Astrocyte (in vitro differentiated cells and primary cell): Measurements from ENCODE around the gene MLIP. TPM values are rescaled to one million over a fixed set of nuclear protein-coding genes. Genes with fewer than 3 reads are reported as not detected.
A peak's percentile ranks its signal among the peaks of the same experiment; 100 is the strongest.

Source experiments
- DNase-seq: peaks from one replicate; pipeline ENCODE4 v3.0.0-alpha.2; 2010; ENCODE audit warnings: low read depth
- FAIRE-seq: peaks from 2 replicates; lab custom pipeline; 2011; peaks lifted over from hg19 to GRCh38; lab: Jason Lieb, UNC
- H2AFZ ChIP-seq: 2 replicates; pipeline ENCODE4 v1.6.0; 2012; ENCODE audit warnings: low read depth, low read length, inconsistent platforms
- H3K27ac ChIP-seq: 2 replicates; pipeline ENCODE4 v1.5.1; 2011; ENCODE audit warnings: low read depth, low read length, inconsistent platforms
- H3K27me3 ChIP-seq: 2 replicates; pipeline ENCODE4 v1.6.0; 2011; ENCODE audit warnings: low read length, inconsistent platforms; ENCODE audit not compliant: insufficient read depth
- H3K36me3 ChIP-seq: 2 replicates; pipeline ENCODE4 v1.5.1; 2011; ENCODE audit warnings: low read length, inconsistent platforms; ENCODE audit not compliant: insufficient read depth
- H3K4me1 ChIP-seq: 2 replicates; pipeline ENCODE4 v1.5.1; 2011; ENCODE audit warnings: low read length, inconsistent platforms; ENCODE audit not compliant: insufficient read depth
- H3K4me2 ChIP-seq: 2 replicates; pipeline ENCODE4 v1.6.0; 2012; ENCODE audit warnings: low read length, inconsistent platforms
- H3K4me3 ChIP-seq: 2 replicates; pipeline ENCODE4 v1.5.1; 2011; ENCODE audit warnings: low read depth, mild to moderate bottlenecking, low read length, inconsistent platforms; ENCODE audit not compliant: insufficient read depth
- H3K79me2 ChIP-seq: 2 replicates; pipeline ENCODE4 v1.6.0; 2012; ENCODE audit warnings: mild to moderate bottlenecking, low read length, inconsistent platforms; ENCODE audit not compliant: insufficient read depth
- H3K9ac ChIP-seq: 2 replicates; pipeline ENCODE4 v1.6.0; 2012; ENCODE audit warnings: mild to moderate bottlenecking, low read length, inconsistent platforms
- H3K9me3 ChIP-seq: 2 replicates; pipeline ENCODE4 v1.5.1; 2012; ENCODE audit warnings: low read depth, mild to moderate bottlenecking, low read length, inconsistent platforms; ENCODE audit not compliant: insufficient read depth
- H4K20me1 ChIP-seq: 2 replicates; pipeline ENCODE4 v1.6.0; 2012; ENCODE audit warnings: low read length, inconsistent platforms; ENCODE audit not compliant: insufficient read depth
- H3K27ac Mint-ChIP-seq: one replicate; pipeline ENCODE4 v1.8.0; 2021; ENCODE audit warnings: mild to moderate bottlenecking, mixed read lengths; ENCODE audit not compliant: unreplicated experiment
- H3K27me3 Mint-ChIP-seq: one replicate; pipeline ENCODE4 v1.8.0; 2021; ENCODE audit warnings: low read depth, mixed read lengths; ENCODE audit not compliant: unreplicated experiment
- H3K36me3 Mint-ChIP-seq: one replicate; pipeline ENCODE4 v1.8.0; 2021; ENCODE audit warnings: low read depth, mixed read lengths; ENCODE audit not compliant: unreplicated experiment
- H3K4me1 Mint-ChIP-seq: one replicate; pipeline ENCODE4 v1.8.0; 2021; ENCODE audit warnings: low read depth, mixed read lengths; ENCODE audit not compliant: unreplicated experiment
- H3K4me3 Mint-ChIP-seq: one replicate; pipeline ENCODE4 v1.8.0; 2021; ENCODE audit warnings: mild to moderate bottlenecking, moderate library complexity, mixed read lengths; ENCODE audit not compliant: unreplicated experiment
- H3K9me3 Mint-ChIP-seq: one replicate; pipeline ENCODE4 v1.8.0; 2021; ENCODE audit warnings: mild to moderate bottlenecking, mixed read lengths; ENCODE audit not compliant: unreplicated experiment
- EZH2 ChIP-seq: IDR thresholded peaks from 2 replicates; pipeline ENCODE4 v1.6.1; 2012; ENCODE audit warnings: mild to moderate bottlenecking, low read length, inconsistent platforms; ENCODE audit not compliant: insufficient read depth
- total RNA-seq: library from RNA; stranded (reverse); gene quantifications from 2 replicates; pipeline ENCODE4 v1.2.1, GENCODE V29; 2021
- TF ChIP-seq, protein P1 (sequence below): IDR thresholded peaks from 2 replicates; pipeline ENCODE4 v1.5.1; 2011; ENCODE audit warnings: low read depth, mild to moderate bottlenecking, inconsistent platforms, low read length, moderate library complexity; ENCODE audit not compliant: insufficient read depth

MLIP gene
- total RNA-seq, 1 donor from 2014 or later: not detected

- no peak for TF ChIP-seq EZH2
- TF ChIP-seq, protein P1, sequence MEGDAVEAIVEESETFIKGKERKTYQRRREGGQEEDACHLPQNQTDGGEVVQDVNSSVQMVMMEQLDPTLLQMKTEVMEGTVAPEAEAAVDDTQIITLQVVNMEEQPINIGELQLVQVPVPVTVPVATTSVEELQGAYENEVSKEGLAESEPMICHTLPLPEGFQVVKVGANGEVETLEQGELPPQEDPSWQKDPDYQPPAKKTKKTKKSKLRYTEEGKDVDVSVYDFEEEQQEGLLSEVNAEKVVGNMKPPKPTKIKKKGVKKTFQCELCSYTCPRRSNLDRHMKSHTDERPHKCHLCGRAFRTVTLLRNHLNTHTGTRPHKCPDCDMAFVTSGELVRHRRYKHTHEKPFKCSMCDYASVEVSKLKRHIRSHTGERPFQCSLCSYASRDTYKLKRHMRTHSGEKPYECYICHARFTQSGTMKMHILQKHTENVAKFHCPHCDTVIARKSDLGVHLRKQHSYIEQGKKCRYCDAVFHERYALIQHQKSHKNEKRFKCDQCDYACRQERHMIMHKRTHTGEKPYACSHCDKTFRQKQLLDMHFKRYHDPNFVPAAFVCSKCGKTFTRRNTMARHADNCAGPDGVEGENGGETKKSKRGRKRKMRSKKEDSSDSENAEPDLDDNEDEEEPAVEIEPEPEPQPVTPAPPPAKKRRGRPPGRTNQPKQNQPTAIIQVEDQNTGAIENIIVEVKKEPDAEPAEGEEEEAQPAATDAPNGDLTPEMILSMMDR: peak; percentile 45
- Histone ChIP-seq H2AFZ (no peak overlapping the region), H3K4me2 (no peak overlapping the region), H3K27me3 (no peaks in the 10 kb centered on the region), H3K4me3 (no peak overlapping the region), H3K79me2 (no peaks in the 10 kb centered on the region), H3K36me3 (no peaks in the 10 kb centered on the region), H3K4me1 (no peaks in the 10 kb centered on the region), H3K9me3 (no peaks in the 10 kb centered on the region), H3K9ac (no peak overlapping the region), H4K20me1 (no peaks in the 10 kb centered on the region), H3K27ac (no peak overlapping the region)
- no peaks in the 10 kb centered on the region for H3K27me3 Mint-ChIP-seq
- no peak overlapping the region for H3K4me3 Mint-ChIP-seq
- DNase-seq (peak; percentile 31), FAIRE-seq (peak; percentile 88)
- no peaks in the 10 kb centered on the region for H3K9me3 Mint-ChIP-seq
- H3K27ac Mint-ChIP-seq: no peak overlapping the region
- no peaks in the 10 kb centered on the region for H3K36me3 Mint-ChIP-seq
- H3K4me1 Mint-ChIP-seq: no peaks in the 10 kb centered on the region
These were observed 133.2 kb downstream of the MLIP start for GRCh38 chr6:54244430-54244829.

DNA sequence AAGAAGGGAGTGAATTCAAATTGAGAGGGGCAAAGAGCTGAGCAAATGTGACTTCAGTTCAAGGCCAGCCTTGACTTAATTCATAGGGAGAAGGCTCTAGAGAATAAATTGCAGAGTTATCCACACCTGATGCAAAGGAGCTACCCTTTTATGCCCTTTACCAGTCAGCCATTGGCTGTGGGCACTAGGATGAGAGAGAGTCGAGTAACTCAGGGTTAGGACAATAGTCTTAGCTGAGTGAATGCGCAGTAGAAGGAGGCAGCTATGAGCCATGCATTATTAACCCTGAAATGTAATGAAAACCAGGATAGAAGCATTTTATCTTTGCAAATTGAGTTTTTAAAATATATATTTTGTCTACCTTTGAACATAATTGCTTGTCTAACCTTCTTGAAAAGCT is 134.0 kb downstream of the MLIP start:
- Histone ChIP-seq H3K36me3 (no peaks in the 10 kb centered on the region), H2AFZ (no peak overlapping the region), H3K79me2 (no peaks in the 10 kb centered on the region)

DNA sequence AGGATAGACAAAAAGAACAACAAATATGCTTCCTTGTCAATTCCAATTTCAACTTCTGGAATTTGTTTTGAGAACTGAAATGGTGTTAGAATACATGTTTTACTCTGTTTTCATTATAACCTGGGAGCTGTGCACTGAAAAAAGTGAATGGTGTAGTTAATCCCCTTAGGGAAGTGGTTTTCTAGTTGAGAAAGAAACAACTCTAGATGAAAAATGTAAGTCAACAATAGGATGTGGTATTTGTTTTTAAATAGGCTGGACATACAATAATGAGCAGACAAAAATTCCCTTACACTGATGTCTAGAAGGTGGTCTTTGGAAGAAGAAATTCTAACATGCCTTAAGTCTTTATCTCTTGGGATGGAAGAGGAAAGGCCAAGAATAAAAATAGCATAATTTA is 137.1 kb downstream of the MLIP start:
- H3K4me3 Mint-ChIP-seq: no peak overlapping the region
- FAIRE-seq: no peak
- H3K9ac ChIP-seq: no peak overlapping the region

More for the DNA sequence above, 134.0 kb downstream of the MLIP start:
- H3K9ac ChIP-seq: no peak overlapping the region
- H3K27ac ChIP-seq: no peak overlapping the region
- FAIRE-seq: no peak
- H3K4me1 ChIP-seq: no peaks in the 10 kb centered on the region
- no peak overlapping the region for H3K27ac Mint-ChIP-seq
- no peak overlapping the region for H3K4me3 ChIP-seq
- no peaks in the 10 kb centered on the region for H3K9me3 Mint-ChIP-seq
- H3K9me3 ChIP-seq: no peaks in the 10 kb centered on the region
- no peaks in the 10 kb centered on the region for H3K4me1 Mint-ChIP-seq
- no peaks in the 10 kb centered on the region for H3K36me3 Mint-ChIP-seq
- no peak for DNase-seq
- H3K4me2 ChIP-seq: no peak overlapping the region
- no peaks in the 10 kb centered on the region for H3K27me3 ChIP-seq
- no peaks in the 10 kb centered on the region for H4K20me1 ChIP-seq
- no peak overlapping the region for H3K4me3 Mint-ChIP-seq
- TF ChIP-seq, protein P1: no peak
- no peak for TF ChIP-seq EZH2
- no peaks in the 10 kb centered on the region for H3K27me3 Mint-ChIP-seq

More for the DNA sequence above, 137.1 kb downstream of the MLIP start:
- Mint-ChIP-seq H3K36me3 (no peaks in the 10 kb centered on the region), H3K27ac (no peak overlapping the region), H3K27me3 (no peaks in the 10 kb centered on the region), H3K4me1 (peaks cover 4% of the 10 kb centered on the region), H3K9me3 (no peaks in the 10 kb centered on the region)
- DNase-seq: no peak
- Histone ChIP-seq H3K79me2 (no peaks in the 10 kb centered on the region), H3K4me3 (no peak overlapping the region), H4K20me1 (no peaks in the 10 kb centered on the region), H3K36me3 (no peaks in the 10 kb centered on the region), H3K9me3 (no peaks in the 10 kb centered on the region), H3K4me1 (no peaks in the 10 kb centered on the region), H3K27ac (no peak overlapping the region), H2AFZ (no peak overlapping the region), H3K4me2 (no peak overlapping the region), H3K27me3 (no peaks in the 10 kb centered on the region)
- TF ChIP-seq, protein P1: no peak
- no peak for TF ChIP-seq EZH2
